Chondrocyte (in vitro differentiated cells): ENCODE measurements around the gene TFF1. TPM values are rescaled to one million over a fixed set of nuclear protein-coding genes. Genes with fewer than 3 reads are reported as not detected.

Experiments used
- DNase-seq: peaks from one replicate; pipeline ENCODE4 v3.0.0; 2021; ENCODE audit warnings: mixed read lengths, low spot score
- H3K27ac Mint-ChIP-seq: one replicate; pipeline ENCODE4 v1.8.0; 2021; ENCODE audit warnings: mild to moderate bottlenecking, moderate library complexity, mixed read lengths; ENCODE audit not compliant: unreplicated experiment
- H3K27me3 Mint-ChIP-seq: 2 replicates; pipeline ENCODE4 v1.8.0; 2021; ENCODE audit warnings: low read depth, mixed read lengths
- H3K36me3 Mint-ChIP-seq: 2 replicates; pipeline ENCODE4 v1.8.0; 2021; ENCODE audit warnings: low read depth, mixed read lengths
- H3K4me1 Mint-ChIP-seq: 2 replicates; pipeline ENCODE4 v1.8.0; 2021; ENCODE audit warnings: low read depth, mild to moderate bottlenecking, mixed read lengths
- H3K4me3 Mint-ChIP-seq: one replicate; pipeline ENCODE4 v1.8.0; 2021; ENCODE audit warnings: mild to moderate bottlenecking, moderate library complexity, mixed read lengths; ENCODE audit not compliant: unreplicated experiment
- H3K9me3 Mint-ChIP-seq: 2 replicates; pipeline ENCODE4 v1.8.0; 2021; ENCODE audit warnings: low read depth, mixed read lengths
- CTCF ChIP-seq: fragments of 200-600 bp; sonication (generic); IDR thresholded peaks from 2 replicates; pipeline ENCODE4 v1.5.0; 2021; ENCODE audit warnings: antibody characterized with exemption, mild to moderate bottlenecking, moderate library complexity
- total RNA-seq: library from RNA; stranded (reverse); gene quantifications from 3 replicates; pipeline ENCODE4 v1.2.1, GENCODE V29; 2021

The TFF1 gene
- total RNA-seq, 1 donor from 2014 or later = not detected

- Mint-ChIP-seq H3K27ac (no peak overlapping the region), H3K36me3 (no peaks in the 10 kb centered on the region), H3K27me3 (peaks cover 22% of the 10 kb centered on the region)
Measured at GRCh38 chr21:42375966-42376337, 9.6 kb upstream of the TFF1 start.

GRCh38 chr21:42375506-42375905 is 9.2 kb upstream of the TFF1 start:
- Mint-ChIP-seq H3K27ac (no peak overlapping the region), H3K36me3 (no peaks in the 10 kb centered on the region), H3K4me1 (no peaks in the 10 kb centered on the region), H3K4me3 (no peak overlapping the region), H3K27me3 (peaks cover 26% of the 10 kb centered on the region), H3K9me3 (no peaks in the 10 kb centered on the region)
- TF ChIP-seq CTCF = no peak
- DNase-seq = peak; percentile 79

More at GRCh38 chr21:42375966-42376337, 9.6 kb upstream of the TFF1 start:
- Mint-ChIP-seq H3K4me3 (no peak overlapping the region), H3K4me1 (no peaks in the 10 kb centered on the region), H3K9me3 (no peaks in the 10 kb centered on the region)
- TF ChIP-seq CTCF = no peak
- DNase-seq = peak; percentile 60

GRCh38 chr21:42374864-42375499 is 8.6 kb upstream of the TFF1 start:
- Mint-ChIP-seq H3K36me3 (no peaks in the 10 kb centered on the region), H3K27ac (no peak overlapping the region), H3K4me3 (no peak overlapping the region), H3K4me1 (no peaks in the 10 kb centered on the region), H3K9me3 (no peaks in the 10 kb centered on the region), H3K27me3 (peaks cover 24% of the 10 kb centered on the region)
- TF ChIP-seq CTCF = no peak
- peak; percentile 48 for DNase-seq

GRCh38 chr21:42374457-42374856 is 8.1 kb upstream of the TFF1 start:
- H3K27ac Mint-ChIP-seq = no peak overlapping the region
- no peaks in the 10 kb centered on the region for H3K4me1 Mint-ChIP-seq
- H3K4me3 Mint-ChIP-seq = no peak overlapping the region

GRCh38 chr21:42373908-42374455 is 7.6 kb upstream of the TFF1 start:
- H3K9me3 Mint-ChIP-seq = no peaks in the 10 kb centered on the region
- no peak overlapping the region for H3K27ac Mint-ChIP-seq
- peaks cover 24% of the 10 kb centered on the region for H3K27me3 Mint-ChIP-seq
- peak; percentile 74 for DNase-seq
- no peaks in the 10 kb centered on the region for H3K36me3 Mint-ChIP-seq
- no peak for TF ChIP-seq CTCF
- H3K4me1 Mint-ChIP-seq = no peaks in the 10 kb centered on the region
- H3K4me3 Mint-ChIP-seq = no peak overlapping the region

More at GRCh38 chr21:42374457-42374856, 8.1 kb upstream of the TFF1 start:
- DNase-seq = no peak
- H3K36me3 Mint-ChIP-seq = no peaks in the 10 kb centered on the region
- H3K27me3 Mint-ChIP-seq = peaks cover 24% of the 10 kb centered on the region
- no peak for TF ChIP-seq CTCF
- H3K9me3 Mint-ChIP-seq = no peaks in the 10 kb centered on the region
